ENCODE data around the gene KLHL22.

KLHL22 gene

GRCh38 chr22:20466659-20467379 lies 28.8 kb downstream of the KLHL22 start:
- TF ChIP-seq ZBTB7A (IDR thresholded peaks at IDR 0.05; ENCODE audit: low read depth): no peak

DNA sequence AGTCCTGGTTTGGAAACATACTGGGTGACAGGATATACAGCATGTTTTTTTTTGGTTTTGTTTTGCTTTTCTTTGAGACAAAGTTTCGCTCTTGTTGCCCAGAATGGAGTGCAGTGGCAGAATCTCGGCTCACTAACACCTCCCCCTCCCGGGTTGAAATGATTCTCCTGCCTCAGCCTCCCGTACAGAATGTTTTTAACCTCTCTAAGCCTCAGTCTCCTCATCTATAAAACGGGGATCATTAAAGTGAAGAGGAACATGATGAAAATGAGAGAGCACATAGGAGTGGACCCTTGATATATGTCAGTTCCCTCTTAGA lies 29.9 kb downstream of the KLHL22 start:
- TF ChIP-seq RAD21 (IDR thresholded peaks at IDR 0.05; ENCODE audit: low read depth): no peak
- no peak for TF ChIP-seq CEBPB (IDR thresholded peaks at IDR 0.05)
- no peak for TF ChIP-seq TEAD4 (IDR thresholded peaks at IDR 0.05)
- TF ChIP-seq TAF1 (IDR thresholded peaks at IDR 0.05; ENCODE audit: low read depth): no peak
- no peak for TF ChIP-seq NFIC (IDR thresholded peaks at IDR 0.05)
- TF ChIP-seq CREB1 (IDR thresholded peaks at IDR 0.05; ENCODE audit: low read depth): no peak
- TF ChIP-seq YY1 (IDR thresholded peaks at IDR 0.05; ENCODE audit: low read depth): no peak
- TF ChIP-seq ZBTB7A (IDR thresholded peaks at IDR 0.05; ENCODE audit: low read depth): no peak
- TF ChIP-seq EP300 (IDR thresholded peaks at IDR 0.05; ENCODE audit: borderline replicate concordance): no peak
- no peak for TF ChIP-seq FOXM1 (IDR thresholded peaks at IDR 0.05; ENCODE audit: borderline replicate concordance, low read depth)
- TF ChIP-seq TCF12 (IDR thresholded peaks at IDR 0.05; ENCODE audit: low read depth): no peak
- no peak for TF ChIP-seq REST (IDR thresholded peaks at IDR 0.05; ENCODE audit: low read depth)
- TF ChIP-seq, protein P1, sequence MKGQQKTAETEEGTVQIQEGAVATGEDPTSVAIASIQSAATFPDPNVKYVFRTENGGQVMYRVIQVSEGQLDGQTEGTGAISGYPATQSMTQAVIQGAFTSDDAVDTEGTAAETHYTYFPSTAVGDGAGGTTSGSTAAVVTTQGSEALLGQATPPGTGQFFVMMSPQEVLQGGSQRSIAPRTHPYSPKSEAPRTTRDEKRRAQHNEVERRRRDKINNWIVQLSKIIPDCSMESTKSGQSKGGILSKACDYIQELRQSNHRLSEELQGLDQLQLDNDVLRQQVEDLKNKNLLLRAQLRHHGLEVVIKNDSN (IDR thresholded peaks at IDR 0.05): no peak
- TF ChIP-seq EGR1 (IDR thresholded peaks at IDR 0.05): no peak
- TF ChIP-seq, protein P2, sequence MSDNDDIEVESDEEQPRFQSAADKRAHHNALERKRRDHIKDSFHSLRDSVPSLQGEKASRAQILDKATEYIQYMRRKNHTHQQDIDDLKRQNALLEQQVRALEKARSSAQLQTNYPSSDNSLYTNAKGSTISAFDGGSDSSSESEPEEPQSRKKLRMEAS (IDR thresholded peaks at IDR 0.05): no peak

- TF ChIP-seq FOXM1 (IDR thresholded peaks at IDR 0.05; ENCODE audit: borderline replicate concordance, low read depth): no peak
Observed at GRCh38 chr22:20464912-20465758, 30.5 kb downstream of the KLHL22 start.

GRCh38 chr22:20464096-20464614 lies 31.4 kb downstream of the KLHL22 start:
- TF ChIP-seq TEAD4 (IDR thresholded peaks at IDR 0.05) (no peak), NFIC (IDR thresholded peaks at IDR 0.05) (no peak), ZBTB7A (IDR thresholded peaks at IDR 0.05; ENCODE audit: low read depth) (no peak), CEBPB (IDR thresholded peaks at IDR 0.05) (no peak), TCF12 (IDR thresholded peaks at IDR 0.05; ENCODE audit: low read depth) (no peak), REST (IDR thresholded peaks at IDR 0.05; ENCODE audit: low read depth) (no peak), YY1 (IDR thresholded peaks at IDR 0.05; ENCODE audit: low read depth) (no peak), TAF1 (IDR thresholded peaks at IDR 0.05; ENCODE audit: low read depth) (no peak), RAD21 (IDR thresholded peaks at IDR 0.05; ENCODE audit: low read depth) (no peak), CREB1 (IDR thresholded peaks at IDR 0.05; ENCODE audit: low read depth) (no peak), FOXM1 (IDR thresholded peaks at IDR 0.05; ENCODE audit: borderline replicate concordance, low read depth) (no peak), EGR1 (IDR thresholded peaks at IDR 0.05) (no peak), EP300 (IDR thresholded peaks at IDR 0.05; ENCODE audit: borderline replicate concordance) (no peak)
- TF ChIP-seq, protein P2 (IDR thresholded peaks at IDR 0.05): no peak
- TF ChIP-seq, protein P1 (IDR thresholded peaks at IDR 0.05): no peak

GRCh38 chr22:20463324-20464095 lies 32.1 kb downstream of the KLHL22 start:
- TF ChIP-seq, protein P2 (IDR thresholded peaks at IDR 0.05): no peak
- TF ChIP-seq TEAD4 (IDR thresholded peaks at IDR 0.05): no peak
